Neutrophil (primary cell): ENCODE data around the gene NHLRC2.

ENCODE experiments used
- H3K27ac ChIP-seq: fragments of 200-600 bp; sonication (generic); 2 replicates; pipeline ENCODE4 v1.5.1; 2016; ENCODE audit warnings: mild to moderate bottlenecking, moderate library complexity
- H3K27me3 ChIP-seq: fragments of 200-600 bp; sonication (generic); 2 replicates; pipeline ENCODE4 v1.6.0; 2016; ENCODE audit warnings: mild to moderate bottlenecking
- H3K36me3 ChIP-seq: fragments of 200-600 bp; sonication (generic); 2 replicates; pipeline ENCODE4 v1.5.1; 2017
- H3K4me1 ChIP-seq, 2 experiments: fragments of 200-600 bp in 1 of 2; sonication (generic) in 1 of 2; 1 replicate in 1 of 2; 2 replicates in 1 of 2; pipeline versions ENCODE4 v1.5.1 to v1.6.1; 2013 to 2016; ENCODE audit warnings: low read depth in 1 of 2, low read length in 1 of 2, mild to moderate bottlenecking in 1 of 2, moderate library complexity in 1 of 2; ENCODE audit not compliant: control insufficient read depth in 1 of 2, insufficient read depth in 1 of 2
- H3K4me3 ChIP-seq, 2 experiments: fragments of 200-600 bp in 1 of 2; sonication (generic) in 1 of 2; 1 replicate in 1 of 2; 2 replicates in 1 of 2; pipeline ENCODE4 v1.5.1; 2013 to 2016; ENCODE audit warnings: low read depth in 1 of 2, low read length in 1 of 2, mild to moderate bottlenecking in 1 of 2, moderate library complexity in 1 of 2
- H3K9me3 ChIP-seq: fragments of 200-600 bp; sonication (generic); 2 replicates; pipeline ENCODE4 v1.5.1; 2016
- TF ChIP-seq, protein P1 (sequence below): fragments of 200-600 bp; sonication (generic); IDR thresholded peaks from 2 replicates; pipeline ENCODE4 v1.5.1; 2016; ENCODE audit warnings: antibody characterized with exemption

The NHLRC2 gene

DNA sequence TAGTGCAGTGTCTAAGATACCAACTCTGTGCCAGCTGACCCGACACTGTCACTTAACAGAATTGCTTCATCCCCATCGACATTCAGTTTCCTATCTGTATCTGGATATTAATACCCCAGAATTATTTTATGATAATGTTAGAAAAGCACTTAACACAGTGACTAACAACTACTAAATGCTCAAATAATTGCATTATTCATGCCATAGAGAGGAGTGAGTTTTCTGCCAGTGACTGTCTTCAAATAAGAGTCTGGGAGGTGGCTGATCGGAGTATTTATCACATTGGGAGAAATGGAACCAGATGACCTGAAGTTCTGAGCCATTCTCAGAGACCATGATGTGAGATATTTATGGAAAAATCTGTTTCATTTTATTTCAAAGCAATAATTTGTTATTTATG, 65.7 kb downstream of the NHLRC2 start:
- Histone ChIP-seq H3K4me1 (peaks cover 0 to 2% of the 10 kb centered on the region in 2 experiments), H3K4me3 (no peak overlapping the region), H3K9me3 (no peaks in the 10 kb centered on the region), H3K36me3 (peaks cover 7% of the 10 kb centered on the region), H3K27me3 (peaks cover 32% of the 10 kb centered on the region), H3K27ac (no peak overlapping the region)
- TF ChIP-seq, protein P1, sequence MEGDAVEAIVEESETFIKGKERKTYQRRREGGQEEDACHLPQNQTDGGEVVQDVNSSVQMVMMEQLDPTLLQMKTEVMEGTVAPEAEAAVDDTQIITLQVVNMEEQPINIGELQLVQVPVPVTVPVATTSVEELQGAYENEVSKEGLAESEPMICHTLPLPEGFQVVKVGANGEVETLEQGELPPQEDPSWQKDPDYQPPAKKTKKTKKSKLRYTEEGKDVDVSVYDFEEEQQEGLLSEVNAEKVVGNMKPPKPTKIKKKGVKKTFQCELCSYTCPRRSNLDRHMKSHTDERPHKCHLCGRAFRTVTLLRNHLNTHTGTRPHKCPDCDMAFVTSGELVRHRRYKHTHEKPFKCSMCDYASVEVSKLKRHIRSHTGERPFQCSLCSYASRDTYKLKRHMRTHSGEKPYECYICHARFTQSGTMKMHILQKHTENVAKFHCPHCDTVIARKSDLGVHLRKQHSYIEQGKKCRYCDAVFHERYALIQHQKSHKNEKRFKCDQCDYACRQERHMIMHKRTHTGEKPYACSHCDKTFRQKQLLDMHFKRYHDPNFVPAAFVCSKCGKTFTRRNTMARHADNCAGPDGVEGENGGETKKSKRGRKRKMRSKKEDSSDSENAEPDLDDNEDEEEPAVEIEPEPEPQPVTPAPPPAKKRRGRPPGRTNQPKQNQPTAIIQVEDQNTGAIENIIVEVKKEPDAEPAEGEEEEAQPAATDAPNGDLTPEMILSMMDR, result no peak

- no peak overlapping the region for H3K4me3 ChIP-seq
- peaks cover 7% of the 10 kb centered on the region for H3K36me3 ChIP-seq
- no peak overlapping the region for H3K27ac ChIP-seq
- TF ChIP-seq, protein P1, result no peak
- H3K9me3 ChIP-seq, result no peaks in the 10 kb centered on the region
- peaks cover 32% of the 10 kb centered on the region for H3K27me3 ChIP-seq
- H3K4me1 ChIP-seq, result no peaks in the 10 kb centered on the region
Measured at GRCh38 chr10:113920875-113921274, 66.4 kb downstream of the NHLRC2 start.

DNA sequence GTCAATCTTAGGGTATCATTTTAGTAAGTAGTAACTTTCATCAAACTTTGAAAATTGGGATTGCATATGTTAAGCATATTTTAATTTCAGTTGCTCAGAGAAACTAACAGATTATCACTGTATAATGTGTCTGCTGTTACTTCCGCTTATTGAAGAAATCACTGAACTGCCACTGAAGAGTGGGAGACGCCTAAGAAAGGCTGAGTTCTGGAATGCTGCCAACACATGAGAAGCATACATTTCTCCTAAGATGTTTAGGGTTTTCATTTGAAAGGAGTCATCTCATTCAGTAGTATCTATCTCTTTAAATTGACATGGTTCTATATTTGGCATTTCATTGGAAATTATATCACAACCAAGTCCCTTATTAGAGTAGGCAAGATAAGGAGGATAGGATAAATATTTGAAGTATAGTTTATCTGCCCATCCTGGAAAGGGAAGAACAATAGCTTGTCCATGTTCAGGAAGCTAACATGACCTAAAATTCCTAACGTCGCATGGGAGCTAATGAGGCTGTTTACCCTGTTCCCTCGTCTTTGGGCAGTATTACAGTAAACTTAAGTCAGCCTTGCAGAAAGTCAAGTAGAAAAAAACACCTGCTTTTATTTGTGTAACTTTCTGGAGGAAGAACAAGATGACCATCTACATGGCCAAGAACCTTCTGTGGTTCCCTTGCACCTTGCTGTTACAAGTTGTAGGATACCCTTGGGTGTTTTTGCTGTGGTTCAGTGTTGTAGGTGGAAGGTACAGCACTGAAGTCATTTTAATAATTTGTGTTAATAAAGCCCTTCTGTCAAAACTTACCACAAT, 67.3 kb downstream of the NHLRC2 start:
- H3K27ac ChIP-seq, result no peak overlapping the region
- TF ChIP-seq, protein P1, result no peak
- H3K36me3 ChIP-seq, result peaks cover 7% of the 10 kb centered on the region
- no peaks in the 10 kb centered on the region for H3K4me1 ChIP-seq
- no peaks in the 10 kb centered on the region for H3K9me3 ChIP-seq
- H3K27me3 ChIP-seq, result peaks cover 32% of the 10 kb centered on the region
- H3K4me3 ChIP-seq, result no peak overlapping the region

- Histone ChIP-seq H3K4me3 (no peak overlapping the region), H3K27ac (no peak overlapping the region), H3K9me3 (no peaks in the 10 kb centered on the region), H3K4me1 (no peaks in the 10 kb centered on the region), H3K36me3 (peaks cover 3% of the 10 kb centered on the region), H3K27me3 (peaks cover 32% of the 10 kb centered on the region)
- TF ChIP-seq, protein P1, result no peak
Measured at GRCh38 chr10:113922787-113923570, 68.5 kb downstream of the NHLRC2 start.

DNA sequence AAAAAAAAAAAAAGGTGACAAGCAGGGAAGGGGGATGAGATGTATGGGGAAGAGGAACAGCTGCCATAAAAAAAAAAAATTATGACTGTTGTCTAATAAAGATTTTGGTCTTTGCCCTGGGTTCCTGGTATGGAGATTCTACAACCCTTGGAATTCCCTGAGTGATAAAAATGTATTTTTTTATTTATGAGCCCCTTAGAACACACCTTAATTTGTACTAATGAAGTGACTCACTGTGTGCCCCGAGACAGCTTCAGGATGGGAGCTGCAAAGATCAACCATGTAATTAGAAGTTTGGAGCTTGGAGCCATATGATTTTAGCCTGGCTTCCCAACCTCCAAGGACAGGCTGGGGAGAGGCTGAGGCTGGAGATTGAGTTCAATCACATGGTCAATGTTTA, 69.7 kb downstream of the NHLRC2 start:
- TF ChIP-seq, protein P1, result no peak

More for the DNA sequence above, 69.7 kb downstream of the NHLRC2 start:
- H3K4me3 ChIP-seq, result no peak overlapping the region
- no peak overlapping the region for H3K27ac ChIP-seq
- no peaks in the 10 kb centered on the region for H3K36me3 ChIP-seq
- peaks cover 32% of the 10 kb centered on the region for H3K27me3 ChIP-seq
- H3K4me1 ChIP-seq, result no peaks in the 10 kb centered on the region
- H3K9me3 ChIP-seq, result no peaks in the 10 kb centered on the region
